GM19035 (cell line): ENCODE results near the gene USP10.

Experiments
- ATAC-seq: cut with Tn5 transposase; IDR thresholded peaks from one replicate; pipeline ENCODE4 v1.9.1; 2021; ENCODE audit not compliant: unreplicated experiment

The USP10 gene

DNA sequence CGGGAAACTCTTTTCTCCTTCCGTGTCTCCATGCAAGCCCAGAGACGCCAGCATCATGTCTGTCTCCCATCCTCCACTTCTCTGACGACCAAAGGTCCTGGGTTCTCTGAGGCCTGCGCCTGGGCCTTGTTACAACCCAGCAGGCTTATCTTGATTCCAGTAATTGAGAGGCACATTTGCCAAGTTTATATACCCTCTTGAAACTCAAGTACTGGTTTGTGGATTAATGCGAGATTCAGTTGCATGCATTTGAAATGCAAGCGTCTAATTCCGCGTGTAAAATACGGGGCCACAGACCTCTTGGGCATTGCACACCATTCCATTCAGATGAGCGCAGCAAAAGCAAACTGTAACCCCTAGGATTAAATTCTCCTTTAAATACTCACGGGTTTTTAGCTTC is 91.3 kb downstream of the USP10 start:
- ATAC-seq: no peak

DNA sequence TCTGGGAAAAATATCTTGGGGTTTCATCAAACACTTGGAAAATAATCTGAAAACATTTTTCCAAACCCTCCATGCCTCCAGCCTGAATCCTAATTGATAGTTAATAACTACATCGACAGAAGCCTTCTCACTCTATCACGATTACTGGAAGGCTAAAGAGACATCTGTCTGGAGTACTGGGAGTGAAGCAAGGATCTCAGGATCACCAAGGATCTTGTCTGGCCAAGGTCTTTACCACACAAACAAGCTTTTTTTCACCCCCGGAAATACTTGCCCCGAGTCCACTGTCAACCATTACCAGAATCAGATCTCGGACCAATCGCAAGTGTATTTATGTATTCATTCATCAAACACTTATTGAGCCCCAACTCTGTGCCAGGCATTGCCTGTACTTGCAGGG is 91.7 kb downstream of the USP10 start:
- no peak for ATAC-seq

DNA sequence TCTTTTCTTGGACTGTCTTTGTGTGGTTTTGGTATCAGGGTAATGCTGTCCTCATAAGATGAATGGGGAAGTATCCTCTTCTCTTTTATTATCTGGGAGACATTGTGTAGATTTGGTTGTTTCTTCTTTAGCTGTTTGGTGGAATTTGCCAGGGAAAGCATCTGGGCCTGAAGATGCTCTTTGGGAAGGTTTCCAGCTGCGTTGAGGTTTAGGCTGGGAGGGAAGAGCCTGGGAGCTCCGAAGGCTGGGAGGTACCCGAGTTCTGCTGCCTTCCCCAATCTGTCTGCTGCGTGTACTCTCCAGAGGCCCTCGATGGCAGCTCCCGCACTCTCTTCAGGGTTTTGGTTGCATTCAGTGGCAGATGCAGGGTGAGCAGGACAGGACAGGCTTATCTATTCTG is 94.4 kb downstream of the USP10 start:
- ATAC-seq: no peak

DNA sequence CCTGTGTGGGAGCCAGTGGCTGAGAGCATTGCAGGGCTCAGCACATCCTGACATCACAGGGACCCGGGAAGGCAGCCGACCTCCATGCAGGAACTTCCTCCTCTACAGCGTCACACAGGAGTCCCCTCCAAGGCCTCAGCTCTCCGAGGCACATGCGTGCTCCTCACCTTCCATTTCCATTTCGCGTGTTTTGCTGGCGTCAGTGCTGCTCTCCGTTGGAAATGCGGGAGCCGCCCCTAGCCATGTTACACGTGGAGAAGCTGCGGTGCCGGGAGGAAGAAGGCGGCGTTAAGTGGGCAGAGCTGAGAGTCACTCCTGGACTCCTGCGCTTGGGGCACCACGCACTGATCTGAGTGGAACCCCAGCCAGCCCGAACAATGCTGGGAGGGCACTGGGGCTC is 94.8 kb downstream of the USP10 start:
- ATAC-seq: no peak

DNA sequence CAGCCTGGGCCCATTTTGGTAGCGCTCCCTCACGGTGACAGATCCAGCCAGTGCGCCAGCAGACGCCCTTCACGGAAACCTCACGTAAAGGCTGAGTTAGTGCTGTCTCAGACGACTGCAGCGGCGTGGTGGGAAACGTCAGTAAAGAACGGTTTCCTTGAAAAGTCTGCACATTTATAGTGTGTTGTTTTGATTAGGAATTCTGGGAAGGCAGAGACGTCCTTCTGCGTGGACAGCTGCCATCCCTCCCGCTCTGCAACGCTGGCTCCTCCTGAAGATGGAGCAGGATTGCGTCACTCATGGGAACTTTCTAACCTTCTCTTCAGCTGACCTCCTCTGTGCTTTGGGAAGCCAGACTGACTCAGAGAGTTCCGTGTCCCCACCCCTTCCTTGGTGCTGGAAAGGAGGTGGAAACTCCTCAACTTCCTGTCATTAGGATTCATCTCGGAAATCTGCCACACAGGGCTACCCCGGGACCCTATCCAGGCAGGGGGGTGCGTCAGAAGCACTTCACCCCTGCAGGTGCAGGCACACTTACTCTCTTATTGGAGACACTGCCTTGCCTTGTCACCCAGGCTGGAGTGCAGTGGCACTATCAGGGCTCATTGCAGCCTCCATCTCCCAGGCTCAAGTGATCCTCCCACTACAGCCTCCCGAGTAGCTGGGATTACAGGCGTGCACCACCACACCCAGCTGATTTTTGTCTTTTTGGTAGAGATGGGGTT is 95.7 kb downstream of the USP10 start:
- ATAC-seq: no peak

DNA sequence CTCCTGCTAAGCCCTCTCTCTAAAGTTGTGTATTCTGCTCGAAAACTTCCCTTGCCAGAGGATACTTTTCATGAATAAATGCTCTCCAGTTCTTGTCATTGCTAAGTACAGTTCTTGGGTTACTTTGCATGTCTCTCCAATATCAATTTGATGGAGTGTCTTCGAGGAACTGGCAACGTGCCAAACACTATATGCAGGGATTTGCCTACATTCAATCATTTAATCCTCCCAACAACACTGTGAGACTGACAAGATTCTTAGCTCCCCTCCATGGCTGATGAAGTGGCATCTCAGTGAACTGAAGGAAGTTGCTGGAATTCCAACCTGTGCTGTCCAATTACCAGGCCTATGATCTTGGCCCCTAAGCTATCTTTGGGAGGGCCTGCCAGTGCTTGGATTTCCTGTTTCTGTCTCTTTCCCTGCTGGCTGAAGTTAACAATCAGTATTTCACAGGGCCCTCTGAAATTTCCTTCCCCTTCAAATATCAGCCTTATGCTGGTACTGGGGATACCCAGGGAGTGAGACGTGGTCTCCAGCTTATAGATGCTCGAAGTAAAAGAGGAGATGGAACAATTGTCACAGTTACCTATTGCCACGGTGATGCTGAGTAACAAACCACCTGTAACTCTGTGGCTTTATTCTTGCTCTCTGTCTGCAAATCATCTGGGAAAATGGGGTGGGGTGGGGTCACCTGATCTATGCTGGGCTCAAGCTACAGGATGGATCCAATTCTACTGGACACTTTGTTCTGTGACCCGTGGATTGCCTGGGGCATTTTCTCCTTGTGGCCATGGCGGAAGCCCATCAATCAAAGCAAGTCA is 100.6 kb downstream of the USP10 start:
- no peak for ATAC-seq

DNA sequence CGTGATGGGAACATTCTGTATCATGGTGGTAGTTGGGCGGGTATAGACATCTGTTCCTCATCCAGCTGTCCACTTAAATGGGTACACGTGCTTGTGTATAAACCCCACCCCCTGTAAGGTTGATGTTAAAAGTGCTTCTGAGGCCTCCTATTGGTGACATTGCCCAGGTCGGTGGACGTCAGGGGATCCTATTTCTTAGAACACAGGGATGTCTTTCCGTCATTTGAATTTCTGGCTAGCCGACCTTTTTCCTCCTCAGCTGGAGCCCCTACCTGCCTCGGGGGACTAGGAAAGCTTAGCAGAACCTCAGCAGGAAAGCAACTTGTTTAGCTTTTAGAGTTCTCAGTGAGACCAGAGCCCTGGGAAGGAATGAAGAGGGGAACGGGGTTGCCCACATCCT is 103.3 kb downstream of the USP10 start:
- no peak for ATAC-seq

DNA sequence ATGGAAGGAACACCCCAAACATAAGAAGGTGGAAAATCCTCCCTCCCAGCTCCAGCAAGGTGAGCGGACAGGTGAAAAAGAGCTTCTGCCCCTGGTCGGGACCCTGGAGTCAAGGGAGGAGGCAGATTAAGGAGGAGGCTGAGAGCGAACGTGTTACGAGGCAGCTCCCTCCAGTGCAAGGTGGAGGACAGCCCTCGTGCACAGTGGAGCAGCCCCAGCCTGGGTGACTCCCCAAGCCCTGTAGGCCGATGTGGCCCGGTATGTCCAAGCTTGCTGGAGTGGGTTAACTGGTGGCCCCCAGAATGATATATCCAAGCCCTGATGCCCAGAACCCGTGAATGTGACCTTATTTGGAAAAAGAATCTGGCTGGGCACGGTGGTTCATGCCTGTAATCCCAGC is 104.5 kb downstream of the USP10 start:
- no peak for ATAC-seq

DNA sequence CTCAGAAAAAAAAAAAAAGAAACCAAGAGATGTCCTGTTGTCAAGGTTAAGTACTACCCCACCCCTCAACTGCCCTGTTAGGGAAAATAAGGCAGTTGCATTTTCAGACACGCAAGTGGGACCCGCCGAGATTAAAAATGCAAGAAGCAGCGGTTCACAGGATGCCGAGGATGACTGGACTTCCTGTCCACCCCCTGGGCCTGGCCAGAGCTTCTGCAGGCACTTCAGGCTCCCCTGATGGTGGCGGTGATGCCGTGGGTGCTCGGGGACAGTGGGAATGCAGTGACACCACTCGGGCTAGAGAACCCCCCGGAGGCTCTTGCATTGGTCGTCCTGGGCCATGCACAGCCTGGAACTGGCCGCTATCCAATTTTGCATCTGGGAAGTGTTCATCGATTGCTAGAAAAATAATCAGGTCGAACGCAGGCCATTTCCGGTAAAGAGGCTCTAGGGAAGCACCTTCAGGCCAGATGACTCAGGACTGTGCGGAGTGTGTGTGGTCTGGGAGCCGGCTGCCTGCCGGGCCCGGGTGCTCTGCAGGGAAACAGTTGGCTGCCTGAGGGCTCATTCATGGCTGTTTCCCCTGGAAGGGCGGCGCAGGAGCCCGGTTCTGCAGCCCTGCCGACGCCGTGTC is 106.6 kb downstream of the USP10 start:
- ATAC-seq: no peak

DNA sequence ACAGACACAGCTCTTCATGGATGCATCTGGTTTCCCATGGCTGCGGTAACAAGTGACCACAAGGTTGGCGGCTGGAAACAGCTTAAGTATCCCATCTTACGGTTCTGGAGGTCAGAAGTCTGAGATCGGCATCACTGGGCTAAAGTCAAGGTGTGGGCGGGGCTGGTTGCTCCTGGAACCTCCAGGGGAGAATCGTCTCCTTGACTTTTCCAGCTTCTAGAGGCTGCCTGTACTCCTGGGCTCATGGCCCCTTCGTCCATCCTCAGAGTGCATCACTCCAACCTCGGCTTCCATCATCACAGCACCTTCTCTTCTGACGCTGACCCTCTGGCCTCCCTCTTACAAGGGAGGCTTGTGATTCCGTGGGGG is 107.1 kb downstream of the USP10 start:
- ATAC-seq: no peak

DNA sequence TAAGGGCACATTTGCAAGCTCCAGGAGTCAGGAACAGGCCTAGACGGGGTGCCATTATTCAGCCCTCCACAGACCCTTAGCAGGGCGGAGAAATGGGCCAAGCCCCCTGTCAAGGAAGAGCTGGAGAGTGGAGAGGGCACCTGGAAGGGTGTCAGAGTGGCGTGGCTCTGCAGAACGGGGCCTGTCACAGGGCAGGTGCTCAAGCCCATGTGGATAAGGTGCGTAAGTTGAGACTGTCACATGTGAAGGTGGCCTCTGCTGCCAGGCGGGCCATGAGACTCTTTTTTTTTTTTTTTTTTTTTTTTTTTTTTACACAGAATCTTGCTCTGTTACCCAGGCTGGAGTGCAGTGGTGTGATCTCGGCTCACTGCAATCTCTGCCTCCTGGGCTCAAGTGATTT is 108.0 kb downstream of the USP10 start:
- no peak for ATAC-seq

DNA sequence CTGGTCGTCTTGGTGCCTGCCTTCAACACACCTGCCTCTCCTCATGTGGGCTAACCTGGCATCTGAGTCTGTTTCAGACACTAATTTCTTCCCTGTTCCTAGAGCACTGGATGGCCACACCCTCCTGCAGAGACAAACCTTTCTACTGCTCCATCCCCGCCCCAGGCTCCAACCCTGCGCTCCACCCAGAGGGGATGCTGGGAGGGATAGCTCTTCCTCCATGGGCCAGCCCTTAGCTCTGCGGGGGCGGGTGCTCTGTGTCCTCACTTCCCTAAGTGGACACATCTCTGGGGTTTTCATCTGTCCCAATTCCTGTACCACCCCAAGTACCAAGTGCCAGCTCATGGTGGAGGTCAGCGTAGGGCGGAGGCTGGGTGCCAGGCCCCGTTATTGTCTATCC is 109.0 kb downstream of the USP10 start:
- no peak for ATAC-seq

DNA sequence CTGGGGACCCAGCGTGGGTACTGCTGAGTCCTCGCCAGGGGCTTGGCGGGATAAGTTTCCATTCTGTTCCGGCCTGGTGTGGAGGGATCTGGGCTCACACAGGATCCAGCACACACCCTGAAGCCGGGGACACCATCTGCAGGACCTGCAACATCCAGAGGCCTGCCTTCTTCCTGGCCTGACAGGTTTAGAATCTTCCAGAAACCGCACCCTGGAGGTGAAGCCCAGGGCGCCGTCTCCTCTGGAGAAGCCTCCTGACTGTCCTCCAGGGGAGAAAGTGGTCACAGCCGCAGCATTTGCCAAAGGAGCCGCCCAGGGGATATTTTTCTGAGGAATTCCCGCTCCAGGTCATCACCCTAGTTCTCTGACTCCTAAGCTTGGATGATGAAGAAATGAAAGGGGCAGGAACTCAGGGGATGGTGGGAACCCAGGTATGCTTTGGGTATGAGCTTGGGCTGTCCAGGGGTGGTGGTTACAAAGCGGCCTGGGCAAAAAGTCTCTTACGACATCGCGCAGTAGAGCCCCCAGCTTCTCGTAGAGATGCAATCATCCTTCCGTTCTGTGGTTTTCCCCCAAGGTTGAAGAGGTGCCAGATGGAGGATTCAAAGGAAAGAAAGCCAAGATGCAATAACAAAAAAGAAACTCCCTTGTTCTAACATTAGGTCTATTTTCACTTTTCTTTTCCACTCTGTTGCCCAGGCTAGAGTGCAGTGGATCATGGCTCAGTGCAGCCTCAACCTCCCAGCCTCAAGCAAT is 110.9 kb downstream of the USP10 start:
- ATAC-seq: no peak

DNA sequence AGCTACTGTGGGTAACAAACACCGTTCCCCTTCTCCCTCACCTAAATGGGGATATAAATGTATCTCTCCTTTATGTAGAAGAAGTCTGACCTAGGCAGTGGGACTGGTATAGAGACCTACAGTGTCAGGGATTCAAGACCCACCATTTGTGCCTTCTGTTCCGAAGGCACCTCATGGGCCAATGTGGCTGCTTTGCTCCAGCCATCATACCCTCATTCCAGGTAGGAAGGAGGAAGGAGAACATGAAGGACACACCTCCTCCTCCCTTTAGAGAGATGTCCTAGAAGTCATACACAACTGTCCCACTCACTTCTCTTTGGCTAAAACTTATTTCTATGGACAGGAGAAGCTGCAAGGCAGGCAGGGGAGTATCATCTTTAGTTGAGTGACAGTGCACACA is 111.7 kb downstream of the USP10 start:
- no peak for ATAC-seq

DNA sequence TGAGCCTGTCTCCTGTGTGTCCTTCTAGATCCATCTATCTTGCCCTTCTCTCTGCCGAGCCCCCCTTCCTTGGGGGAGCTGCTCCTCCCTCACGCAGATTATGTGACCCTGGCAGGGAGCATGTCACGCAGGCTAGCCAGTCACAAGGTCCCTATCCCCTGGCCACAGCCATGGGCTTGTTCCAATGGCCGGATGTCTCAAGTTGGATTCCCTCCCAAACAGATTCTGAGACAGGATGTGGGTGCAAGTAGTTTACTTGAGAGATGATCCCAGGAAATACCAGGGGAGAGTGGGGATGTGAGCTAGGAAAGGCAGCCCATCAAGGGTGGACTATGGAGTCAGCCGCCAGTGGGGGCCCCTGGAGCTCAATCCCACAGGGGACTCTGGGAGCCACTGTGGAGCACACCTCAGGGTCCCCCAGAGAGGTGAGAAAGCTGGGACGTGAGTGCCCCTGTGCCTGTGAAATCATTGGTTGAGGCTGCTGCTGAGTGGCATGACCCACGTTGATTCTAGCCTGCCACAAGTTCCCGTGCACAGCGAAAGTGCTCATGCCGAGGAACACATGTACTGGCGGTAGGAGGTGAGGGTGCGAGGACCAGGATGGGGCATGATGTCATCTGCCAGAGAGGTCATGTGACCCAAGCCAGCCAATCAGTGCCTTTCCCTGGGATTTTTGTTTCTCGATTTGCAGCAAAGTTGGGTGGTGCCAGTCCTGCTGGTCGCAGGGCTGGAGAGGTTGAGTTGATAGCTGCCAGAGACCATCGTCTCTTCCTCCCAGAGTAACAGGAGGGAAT is 113.5 kb downstream of the USP10 start:
- no peak for ATAC-seq

DNA sequence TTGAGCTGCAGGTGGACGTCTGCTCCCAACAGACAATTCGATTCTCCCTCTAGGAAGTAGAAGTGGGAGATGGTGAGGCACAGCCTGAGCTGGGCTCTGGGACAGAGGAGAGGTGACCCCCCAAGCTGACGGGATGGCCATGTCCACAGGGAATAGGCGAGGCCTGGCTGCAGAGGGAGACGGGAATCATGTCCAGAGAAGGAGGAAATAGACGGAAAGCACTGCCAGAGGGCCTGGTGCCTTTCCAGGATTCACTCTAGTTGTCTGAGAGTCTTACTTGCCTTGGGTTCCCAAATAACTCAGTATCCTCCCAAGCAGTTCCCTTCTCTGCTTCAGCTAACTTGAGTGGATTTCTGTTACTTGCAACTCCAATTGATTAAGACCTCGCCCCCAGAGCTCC is 115.7 kb downstream of the USP10 start:
- ATAC-seq: no peak

DNA sequence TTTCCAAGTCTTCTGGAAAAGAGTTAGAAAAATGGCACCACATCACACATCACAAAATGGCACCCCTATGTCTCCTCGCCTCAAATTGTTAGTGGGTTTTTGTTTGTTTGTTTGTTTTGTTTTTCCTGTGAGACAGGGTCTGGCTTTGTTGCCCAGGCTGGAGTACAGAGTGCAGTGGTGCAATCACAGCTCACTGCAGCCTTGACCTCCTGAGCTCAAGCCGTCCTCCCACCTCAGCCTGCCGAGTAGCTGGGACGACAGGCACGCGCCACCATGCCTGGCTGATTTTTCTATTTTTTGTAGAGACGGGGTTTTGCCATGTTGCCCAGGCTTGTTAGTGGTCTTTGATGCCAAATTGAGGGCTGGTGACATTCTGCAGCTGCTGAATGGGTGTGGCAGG is 116.2 kb downstream of the USP10 start:
- no peak for ATAC-seq

DNA sequence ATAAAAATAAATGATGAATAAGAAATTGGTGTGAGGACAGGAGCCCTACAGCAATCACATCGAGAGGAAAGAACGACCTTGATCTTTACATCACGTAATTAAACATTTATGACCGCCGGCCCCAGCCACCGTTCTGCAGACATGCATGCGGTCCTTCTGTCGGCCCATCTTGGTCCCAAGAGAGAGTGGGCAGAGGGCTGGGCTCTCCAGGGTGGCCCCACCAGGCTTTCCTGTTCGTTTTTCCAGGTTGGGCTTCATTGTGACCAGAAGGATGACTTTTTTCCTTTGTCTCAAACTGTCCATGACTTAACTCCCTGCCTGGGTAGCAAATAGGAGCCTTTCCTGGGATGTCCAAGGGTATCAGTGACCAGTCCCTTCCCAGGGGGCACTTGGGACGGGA is 116.7 kb downstream of the USP10 start:
- no peak for ATAC-seq

DNA sequence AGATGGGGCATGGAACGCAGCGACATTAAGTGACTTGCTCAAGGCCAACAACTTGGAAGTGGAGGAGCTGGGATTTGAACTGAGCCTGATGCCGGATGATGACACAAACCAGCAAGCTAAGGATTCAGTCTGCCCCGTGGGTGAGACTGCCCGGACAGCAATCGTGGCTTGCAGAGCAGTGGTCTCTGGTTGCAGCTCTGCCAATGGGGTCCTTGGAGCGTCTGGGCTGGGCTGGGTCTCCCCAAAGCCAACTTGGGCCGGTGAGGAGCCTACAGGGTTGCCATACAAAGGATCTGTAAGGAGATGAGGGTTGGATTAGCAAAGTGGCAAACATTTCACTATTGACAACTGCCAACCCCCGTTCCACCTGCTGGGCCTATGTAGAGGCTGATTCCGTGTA is 117.4 kb downstream of the USP10 start:
- no peak for ATAC-seq

DNA sequence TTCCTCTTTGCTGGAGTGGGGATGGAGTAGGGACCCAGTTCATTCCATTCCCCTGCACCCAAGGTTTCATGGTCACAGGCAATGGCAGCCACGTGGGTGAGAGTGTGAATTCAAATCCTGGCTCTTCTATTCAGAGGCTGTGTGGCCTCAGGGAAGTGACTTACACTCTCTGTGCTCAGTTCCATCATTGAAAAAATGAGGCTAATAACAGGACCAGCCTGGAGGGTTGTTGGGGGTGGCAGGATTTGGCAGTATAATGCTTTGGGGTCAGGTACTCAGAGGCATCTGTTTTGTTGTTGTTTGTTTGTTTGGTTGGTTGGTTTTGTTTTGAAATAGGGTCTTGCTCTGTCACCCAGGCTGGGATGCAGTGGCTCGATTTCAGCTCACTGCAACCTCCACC is 117.8 kb downstream of the USP10 start:
- no peak for ATAC-seq

DNA sequence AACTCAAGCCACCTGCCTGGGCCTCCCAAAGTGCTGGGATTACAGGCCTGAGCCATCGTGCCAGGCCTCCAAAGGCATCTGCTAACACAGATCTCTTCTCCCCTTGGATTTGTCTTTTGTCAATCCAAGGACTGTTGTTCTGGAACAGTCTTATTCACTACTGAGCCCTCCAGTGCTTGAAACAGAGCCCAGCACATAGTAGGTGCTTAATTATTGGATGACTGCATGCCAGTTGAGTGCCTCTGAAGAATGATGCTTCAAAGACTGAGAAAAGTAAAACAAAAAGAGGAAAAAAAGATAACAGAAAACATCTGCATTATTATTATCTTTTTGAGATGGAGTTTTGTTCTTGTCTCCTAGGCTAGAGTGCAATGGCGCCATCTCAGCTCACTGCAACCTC is 118.3 kb downstream of the USP10 start:
- ATAC-seq: no peak
